ENCODE data around the gene SLC16A1.

Gene SLC16A1

DNA sequence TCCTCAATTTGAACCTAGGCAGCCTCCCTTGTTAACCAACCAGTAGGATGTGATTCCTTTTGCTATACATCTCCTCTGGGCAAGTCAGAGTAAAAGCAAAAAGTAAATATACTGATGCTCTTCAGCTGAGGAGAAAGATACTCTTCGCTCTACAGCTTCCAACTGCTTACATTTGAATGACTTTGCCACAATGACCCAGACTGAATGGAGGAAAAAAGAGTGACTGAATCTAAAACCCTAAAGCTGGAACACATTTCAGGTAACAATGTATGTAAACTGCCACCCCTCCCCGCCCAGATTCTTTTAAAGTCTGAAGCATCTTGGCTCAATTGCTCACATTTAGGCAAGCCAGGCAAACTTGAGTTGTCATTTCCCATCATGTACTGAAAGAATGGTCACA is 46.1 kb downstream of the SLC16A1 start:
- TF ChIP-seq TEAD4 (IDR thresholded peaks at IDR 0.05) (no peak), EP300 (IDR thresholded peaks at IDR 0.05; ENCODE audit: borderline replicate concordance) (no peak), CEBPB (IDR thresholded peaks at IDR 0.05) (no peak), TAF1 (IDR thresholded peaks at IDR 0.05; ENCODE audit: low read depth) (no peak), YY1 (IDR thresholded peaks at IDR 0.05; ENCODE audit: low read depth) (no peak), EGR1 (IDR thresholded peaks at IDR 0.05) (no peak), ZBTB7A (IDR thresholded peaks at IDR 0.05; ENCODE audit: low read depth) (no peak), RAD21 (IDR thresholded peaks at IDR 0.05; ENCODE audit: low read depth) (no peak), TCF12 (IDR thresholded peaks at IDR 0.05; ENCODE audit: low read depth) (no peak), NFIC (IDR thresholded peaks at IDR 0.05) (no peak)
- TF ChIP-seq, protein P1, sequence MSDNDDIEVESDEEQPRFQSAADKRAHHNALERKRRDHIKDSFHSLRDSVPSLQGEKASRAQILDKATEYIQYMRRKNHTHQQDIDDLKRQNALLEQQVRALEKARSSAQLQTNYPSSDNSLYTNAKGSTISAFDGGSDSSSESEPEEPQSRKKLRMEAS (IDR thresholded peaks at IDR 0.05): no peak
- TF ChIP-seq, protein P2, sequence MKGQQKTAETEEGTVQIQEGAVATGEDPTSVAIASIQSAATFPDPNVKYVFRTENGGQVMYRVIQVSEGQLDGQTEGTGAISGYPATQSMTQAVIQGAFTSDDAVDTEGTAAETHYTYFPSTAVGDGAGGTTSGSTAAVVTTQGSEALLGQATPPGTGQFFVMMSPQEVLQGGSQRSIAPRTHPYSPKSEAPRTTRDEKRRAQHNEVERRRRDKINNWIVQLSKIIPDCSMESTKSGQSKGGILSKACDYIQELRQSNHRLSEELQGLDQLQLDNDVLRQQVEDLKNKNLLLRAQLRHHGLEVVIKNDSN (IDR thresholded peaks at IDR 0.05): no peak
- TF ChIP-seq, protein P3, sequence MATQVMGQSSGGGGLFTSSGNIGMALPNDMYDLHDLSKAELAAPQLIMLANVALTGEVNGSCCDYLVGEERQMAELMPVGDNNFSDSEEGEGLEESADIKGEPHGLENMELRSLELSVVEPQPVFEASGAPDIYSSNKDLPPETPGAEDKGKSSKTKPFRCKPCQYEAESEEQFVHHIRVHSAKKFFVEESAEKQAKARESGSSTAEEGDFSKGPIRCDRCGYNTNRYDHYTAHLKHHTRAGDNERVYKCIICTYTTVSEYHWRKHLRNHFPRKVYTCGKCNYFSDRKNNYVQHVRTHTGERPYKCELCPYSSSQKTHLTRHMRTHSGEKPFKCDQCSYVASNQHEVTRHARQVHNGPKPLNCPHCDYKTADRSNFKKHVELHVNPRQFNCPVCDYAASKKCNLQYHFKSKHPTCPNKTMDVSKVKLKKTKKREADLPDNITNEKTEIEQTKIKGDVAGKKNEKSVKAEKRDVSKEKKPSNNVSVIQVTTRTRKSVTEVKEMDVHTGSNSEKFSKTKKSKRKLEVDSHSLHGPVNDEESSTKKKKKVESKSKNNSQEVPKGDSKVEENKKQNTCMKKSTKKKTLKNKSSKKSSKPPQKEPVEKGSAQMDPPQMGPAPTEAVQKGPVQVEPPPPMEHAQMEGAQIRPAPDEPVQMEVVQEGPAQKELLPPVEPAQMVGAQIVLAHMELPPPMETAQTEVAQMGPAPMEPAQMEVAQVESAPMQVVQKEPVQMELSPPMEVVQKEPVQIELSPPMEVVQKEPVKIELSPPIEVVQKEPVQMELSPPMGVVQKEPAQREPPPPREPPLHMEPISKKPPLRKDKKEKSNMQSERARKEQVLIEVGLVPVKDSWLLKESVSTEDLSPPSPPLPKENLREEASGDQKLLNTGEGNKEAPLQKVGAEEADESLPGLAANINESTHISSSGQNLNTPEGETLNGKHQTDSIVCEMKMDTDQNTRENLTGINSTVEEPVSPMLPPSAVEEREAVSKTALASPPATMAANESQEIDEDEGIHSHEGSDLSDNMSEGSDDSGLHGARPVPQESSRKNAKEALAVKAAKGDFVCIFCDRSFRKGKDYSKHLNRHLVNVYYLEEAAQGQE (IDR thresholded peaks at IDR 0.05; ENCODE audit: low read depth): no peak

DNA sequence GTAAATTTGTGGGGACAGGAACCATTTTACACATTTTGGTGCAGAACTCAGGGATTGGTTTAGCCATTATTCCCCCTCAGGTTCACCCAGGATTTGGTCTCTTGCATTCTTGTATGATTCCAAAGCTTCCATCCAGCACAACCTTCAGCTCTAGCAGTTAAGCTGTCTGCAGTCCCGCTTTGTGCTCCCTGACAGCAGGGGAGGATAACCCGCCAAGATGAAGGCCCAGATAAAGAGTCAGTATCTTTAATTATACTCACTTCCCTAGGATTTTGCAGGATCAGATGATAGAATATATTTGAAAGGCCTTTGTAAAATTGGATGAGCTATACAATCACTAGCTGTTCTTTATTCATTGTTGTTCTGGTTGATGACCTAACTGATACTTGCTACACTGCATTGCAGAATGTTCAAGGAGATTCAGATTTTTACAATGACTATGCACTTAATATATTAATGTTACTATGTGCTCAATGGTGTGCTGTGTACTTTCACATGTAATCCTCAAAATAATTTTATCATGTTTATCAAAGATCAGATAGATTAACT is 49.8 kb downstream of the SLC16A1 start:
- TF ChIP-seq, protein P3 (IDR thresholded peaks at IDR 0.05; ENCODE audit: low read depth): no peak

DNA sequence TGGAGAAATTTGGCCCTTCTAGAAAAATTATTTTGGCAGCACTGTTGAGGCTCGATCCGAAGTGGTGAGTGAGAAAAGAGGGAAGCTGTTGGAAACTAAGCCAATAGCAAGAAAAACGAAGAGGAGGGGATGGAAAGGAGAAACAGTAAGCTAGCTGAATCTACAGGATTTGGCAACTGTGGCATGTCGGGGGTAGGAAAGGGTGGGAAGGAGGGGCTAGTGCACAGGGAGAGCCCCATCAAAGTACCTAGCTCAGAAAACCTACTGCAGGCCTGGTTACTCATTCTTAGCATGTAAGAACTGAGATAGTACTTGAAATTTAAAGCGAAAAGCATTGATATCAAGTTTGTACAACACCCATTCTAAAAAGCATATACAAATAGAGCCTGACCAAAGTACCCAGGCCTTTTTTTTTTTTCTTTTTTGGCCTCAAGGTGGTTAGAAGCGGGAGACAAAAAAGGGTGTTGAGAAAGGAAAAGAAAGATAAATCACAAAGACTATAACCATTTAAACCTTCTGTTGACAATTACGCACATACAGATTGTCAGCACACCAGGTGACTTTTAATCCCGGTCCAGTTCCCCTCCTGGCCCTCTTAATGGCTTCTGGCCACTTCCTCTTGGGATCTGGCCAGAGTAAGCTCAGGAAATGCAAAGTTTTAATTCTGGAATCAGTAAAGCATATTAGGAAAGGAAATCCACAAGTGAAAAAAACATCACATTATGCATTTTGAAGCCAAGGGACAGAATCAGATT is 50.4 kb downstream of the SLC16A1 start:
- TF ChIP-seq EGR1 (IDR thresholded peaks at IDR 0.05) (no peak), TEAD4 (IDR thresholded peaks at IDR 0.05) (no peak), TAF1 (IDR thresholded peaks at IDR 0.05; ENCODE audit: low read depth) (no peak), NFIC (IDR thresholded peaks at IDR 0.05) (peak; percentile 66), ZBTB7A (IDR thresholded peaks at IDR 0.05; ENCODE audit: low read depth) (no peak)
- TF ChIP-seq, protein P3 (IDR thresholded peaks at IDR 0.05; ENCODE audit: low read depth): no peak

- TF ChIP-seq TEAD4 (IDR thresholded peaks at IDR 0.05): no peak
- TF ChIP-seq, protein P2 (IDR thresholded peaks at IDR 0.05): no peak
Observed at GRCh38 chr1:112904831-112905261, 51.1 kb downstream of the SLC16A1 start.

GRCh38 chr1:112904071-112904830 is 51.7 kb downstream of the SLC16A1 start:
- TF ChIP-seq EGR1 (IDR thresholded peaks at IDR 0.05): no peak
- no peak for TF ChIP-seq TCF12 (IDR thresholded peaks at IDR 0.05; ENCODE audit: low read depth)
- no peak for TF ChIP-seq YY1 (IDR thresholded peaks at IDR 0.05; ENCODE audit: low read depth)
- TF ChIP-seq NFIC (IDR thresholded peaks at IDR 0.05): no peak
- TF ChIP-seq EP300 (IDR thresholded peaks at IDR 0.05; ENCODE audit: borderline replicate concordance): no peak
- TF ChIP-seq TAF1 (IDR thresholded peaks at IDR 0.05; ENCODE audit: low read depth): no peak
- no peak for TF ChIP-seq CEBPB (IDR thresholded peaks at IDR 0.05)
- no peak for TF ChIP-seq ZBTB7A (IDR thresholded peaks at IDR 0.05; ENCODE audit: low read depth)

Data from Ishikawa (cell line).